ENCODE data around the gene JAK2.

The JAK2 gene

DNA sequence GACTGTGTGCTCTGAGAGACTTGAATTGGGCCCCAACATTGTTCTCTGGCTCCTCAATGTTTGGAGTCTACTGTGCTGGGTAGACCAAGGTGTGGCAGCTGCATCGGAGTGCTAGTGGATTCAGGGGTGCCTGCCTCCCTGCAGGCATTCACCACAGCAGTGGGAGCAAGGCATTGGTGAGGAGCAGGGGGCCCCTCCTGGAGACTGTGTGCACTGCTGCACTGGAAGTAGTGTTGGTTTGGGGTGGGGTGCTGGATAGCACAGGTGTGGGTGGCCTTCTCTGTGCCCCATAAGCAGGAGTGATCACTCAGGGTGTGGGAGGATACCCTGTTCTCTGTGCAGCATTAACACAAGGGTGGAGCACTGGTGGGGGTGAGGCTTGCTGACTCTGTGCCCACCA lies 161.2 kb downstream of the JAK2 start:
- DNase-seq (ENCODE audit: low spot score), result no peak

Measured in COLO829 (cell line).